ENCODE data around the gene DAPK3.
"Not testable (repeated sequence)": the region's sequence is repeated elsewhere in the genome, so short reads cannot be mapped to it uniquely, and the experiment has no call there.

The DAPK3 gene

DNA sequence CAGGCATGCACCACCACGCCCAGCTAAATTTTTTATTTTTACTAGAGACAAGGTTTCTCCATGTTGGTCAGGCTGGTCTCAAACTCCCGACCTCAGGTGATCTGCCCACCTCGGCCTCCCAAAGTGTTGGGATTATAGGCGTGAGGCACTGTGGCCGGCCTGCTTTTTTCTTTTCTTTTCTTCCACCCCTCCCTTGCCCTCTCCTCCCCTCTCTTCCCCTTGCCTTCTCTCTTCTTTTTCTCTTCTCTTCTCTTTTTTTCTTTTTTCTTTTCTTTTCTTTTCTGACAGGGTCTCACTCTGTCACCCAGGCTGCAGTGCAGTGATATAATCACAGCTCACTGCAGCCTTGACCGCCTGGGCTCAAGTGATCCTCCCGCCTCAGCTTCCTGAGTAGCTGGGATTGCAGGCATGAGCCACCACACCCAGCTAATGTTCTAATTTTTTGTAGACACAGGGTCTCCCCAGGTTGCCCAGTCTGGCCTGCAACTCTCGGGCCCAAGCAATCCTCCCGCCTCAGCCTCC is 18.1 kb downstream of the DAPK3 start:
- DNase-seq, result not testable (repeated sequence)

GRCh38 chr19:3950871-3951861 is 19.7 kb downstream of the DAPK3 start:
- DNase-seq, result no peak

DNA sequence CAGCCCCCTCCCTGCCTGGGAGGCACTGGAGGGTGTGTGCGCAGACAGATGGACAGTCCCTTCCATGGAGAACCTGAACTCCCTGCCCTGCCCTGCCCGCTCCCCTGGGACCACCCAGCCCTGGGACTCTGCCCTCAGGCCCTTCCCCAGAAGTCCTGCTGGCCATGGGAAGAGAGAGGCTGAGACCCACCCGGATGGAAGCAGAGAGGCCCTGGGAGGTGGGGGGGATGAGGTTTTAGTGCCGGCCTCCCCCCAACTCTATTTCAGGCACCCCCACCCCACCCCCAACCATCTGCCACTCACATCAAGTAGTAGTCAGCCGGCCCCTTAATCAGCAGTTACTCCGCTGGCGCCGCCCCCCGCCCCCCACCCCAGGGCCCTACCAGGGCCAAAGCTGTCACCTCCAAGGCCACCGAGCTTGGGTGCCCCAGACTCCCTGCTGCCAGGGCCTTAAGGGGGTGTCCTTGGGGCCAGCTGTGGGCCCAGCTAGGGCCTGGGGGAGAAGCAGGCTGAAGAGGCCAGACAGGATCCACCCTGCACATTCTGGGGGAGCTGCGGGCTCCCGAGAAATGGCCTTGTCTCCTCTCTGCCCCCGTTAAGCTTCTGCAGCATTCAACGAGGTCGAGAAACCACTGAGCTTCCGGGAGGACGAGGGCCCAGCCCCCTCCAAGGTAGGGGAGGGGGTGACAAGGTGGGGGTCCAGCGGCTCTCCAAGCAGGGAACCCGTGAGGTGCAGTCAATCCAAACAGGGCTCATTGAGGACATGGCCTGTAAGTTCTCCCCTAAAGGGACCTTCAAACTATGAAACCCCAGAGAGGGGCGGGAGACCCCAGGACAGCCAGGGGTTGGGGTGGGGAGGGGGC is 20.7 kb downstream of the DAPK3 start:
- DNase-seq, result no peak

DNA sequence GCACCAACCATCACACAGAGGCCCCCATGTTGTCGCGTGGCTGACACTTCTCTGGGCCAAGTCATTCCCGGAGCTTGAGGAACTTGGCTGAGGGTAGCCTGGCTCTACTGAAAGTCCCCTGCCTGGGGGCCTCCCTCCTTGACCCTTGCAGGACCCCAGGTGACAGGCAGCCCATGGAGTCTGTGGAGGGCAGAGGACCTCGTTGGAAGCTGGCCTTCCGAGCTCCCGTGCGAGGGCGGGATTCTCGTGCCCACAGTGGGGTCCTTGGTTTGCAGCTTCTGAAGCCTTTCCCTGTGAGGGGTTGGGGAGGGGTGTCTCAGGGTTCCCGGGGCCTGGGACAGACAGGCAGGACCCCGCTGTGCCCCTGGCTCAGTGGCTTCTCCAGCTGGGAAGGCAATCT is 21.6 kb downstream of the DAPK3 start:
- no peak for DNase-seq

- not testable (repeated sequence) for DNase-seq
These were observed 23.5 kb downstream of the DAPK3 start for GRCh38 chr19:3947316-3947933.

- DNase-seq, result no peak
These were observed 25.1 kb downstream of the DAPK3 start for GRCh38 chr19:3945838-3946237.

DNA sequence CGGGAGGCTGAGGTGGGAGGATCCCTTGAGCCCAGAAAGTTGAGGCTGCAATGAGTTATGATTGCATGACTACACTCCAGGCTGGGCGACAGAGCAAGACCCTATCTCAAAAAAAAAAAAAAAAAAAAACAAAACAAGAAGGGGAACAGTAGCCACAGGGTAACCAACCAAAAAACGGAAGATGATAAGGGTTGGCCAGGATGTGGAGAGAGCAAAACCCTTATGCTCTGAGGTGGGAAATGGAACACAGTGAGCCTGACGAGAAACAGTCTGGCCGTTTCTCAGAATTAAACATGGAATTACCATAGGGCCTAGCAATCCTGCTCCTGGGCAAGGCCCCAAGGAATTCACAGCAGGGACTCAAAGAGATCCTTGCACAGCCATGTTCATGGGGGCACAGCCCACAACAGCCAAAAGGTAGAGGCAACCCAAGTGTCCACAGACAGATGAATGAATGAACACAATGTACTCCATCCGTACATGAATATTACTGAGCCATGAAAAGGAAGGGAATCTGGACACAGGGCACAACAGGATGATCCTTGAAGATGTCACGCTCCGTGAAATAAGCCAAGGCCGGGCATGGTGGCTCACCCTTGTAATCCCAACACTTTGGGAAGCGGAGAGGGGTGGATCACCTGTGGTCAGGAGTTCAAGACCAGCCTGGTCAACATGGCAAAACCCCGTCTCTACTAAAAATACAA is 26.7 kb downstream of the DAPK3 start:
- no peak for DNase-seq

DNA sequence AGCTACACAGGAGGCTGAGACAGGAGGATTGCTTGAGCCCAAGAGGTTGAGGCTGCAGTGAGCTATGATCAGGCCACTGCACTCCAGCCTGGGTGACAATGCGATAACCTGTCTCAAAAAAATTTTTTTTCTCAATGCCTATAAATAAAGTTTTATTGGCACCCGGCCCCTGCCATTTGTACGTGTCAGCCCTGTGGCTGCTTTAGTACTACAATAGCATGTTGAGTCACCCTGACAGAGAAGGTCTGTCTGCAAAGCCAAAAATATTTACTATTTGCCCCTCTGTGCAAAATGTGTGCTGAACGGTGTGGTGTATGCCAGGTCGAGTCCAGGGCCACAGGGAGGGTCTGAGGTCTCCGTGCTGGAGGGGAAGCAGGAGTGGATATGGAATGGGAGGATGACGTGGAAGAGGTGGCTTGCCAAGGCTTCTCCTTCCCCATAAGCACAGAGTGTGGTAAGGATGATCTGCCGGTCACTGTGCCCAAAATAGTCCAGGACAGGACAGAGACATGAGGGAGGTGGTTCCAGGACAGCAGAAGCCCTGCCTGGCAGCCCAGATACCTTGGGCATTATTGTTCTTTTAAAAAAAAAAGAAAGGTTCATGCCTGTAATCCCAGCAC is 28.0 kb downstream of the DAPK3 start:
- DNase-seq, result no peak

GRCh38 chr19:3938300-3938950 is 32.5 kb downstream of the DAPK3 start:
- DNase-seq, result not testable (repeated sequence)

DNA sequence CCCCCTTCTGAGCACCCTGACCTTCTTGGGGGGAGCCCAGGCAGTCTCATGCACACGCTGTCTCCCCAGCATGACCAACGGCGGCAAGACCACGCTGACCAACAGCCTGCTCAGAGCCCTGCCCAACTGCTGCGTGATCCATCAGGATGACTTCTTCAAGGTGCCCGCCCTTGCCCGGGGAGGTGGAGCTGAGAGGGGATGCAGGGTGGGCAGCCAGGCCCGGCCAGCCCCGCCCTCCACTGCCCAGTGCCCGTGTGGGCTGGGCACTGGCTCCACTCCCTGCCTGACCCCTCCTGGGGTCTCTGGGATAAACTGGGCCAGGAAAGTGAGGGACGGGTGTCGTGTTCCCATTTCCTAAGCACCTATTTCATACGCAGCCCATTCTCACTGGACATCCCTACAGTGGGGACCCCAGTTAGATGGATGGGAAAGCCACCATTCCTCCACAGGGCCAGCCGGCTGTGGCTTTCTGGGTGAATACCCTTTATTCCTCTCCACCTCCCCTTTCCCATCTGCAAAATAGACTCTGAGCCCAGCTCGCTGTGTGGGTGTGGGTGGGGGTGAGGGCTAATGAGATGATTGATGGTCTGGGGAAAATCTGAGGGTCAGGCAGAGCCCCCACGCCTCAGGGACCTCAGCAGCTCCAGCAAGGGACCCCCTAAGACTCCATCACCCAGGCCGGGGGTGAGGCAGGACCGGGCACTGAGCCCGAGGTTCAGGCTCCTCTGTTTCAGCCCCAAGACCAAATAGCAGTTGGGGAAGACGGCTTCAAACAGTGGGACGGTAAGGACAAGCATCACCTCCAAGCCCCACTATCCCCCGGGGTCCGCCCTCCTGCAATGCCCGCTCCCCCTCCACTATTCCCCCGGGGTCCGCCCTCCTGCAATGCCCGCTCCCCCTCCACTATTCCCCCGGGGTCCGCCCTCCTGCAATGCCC is 34.1 kb downstream of the DAPK3 start:
- no peak for DNase-seq

- no peak for DNase-seq
These were observed 37.7 kb downstream of the DAPK3 start, which contains the start of gene NMRK2 for GRCh38 chr19:3932931-3933810. Gene NMRK2, plus strand, starts transcription at chr19:3933069. Its CDS starts 603 bp downstream, at chr19:3933672.

- DNase-seq, result no peak
These were observed 39.9 kb downstream of the DAPK3 start for GRCh38 chr19:3931041-3931440.

GRCh38 chr19:3923912-3924311 is 47.0 kb downstream of the DAPK3 start:
- no peak for DNase-seq

DNA sequence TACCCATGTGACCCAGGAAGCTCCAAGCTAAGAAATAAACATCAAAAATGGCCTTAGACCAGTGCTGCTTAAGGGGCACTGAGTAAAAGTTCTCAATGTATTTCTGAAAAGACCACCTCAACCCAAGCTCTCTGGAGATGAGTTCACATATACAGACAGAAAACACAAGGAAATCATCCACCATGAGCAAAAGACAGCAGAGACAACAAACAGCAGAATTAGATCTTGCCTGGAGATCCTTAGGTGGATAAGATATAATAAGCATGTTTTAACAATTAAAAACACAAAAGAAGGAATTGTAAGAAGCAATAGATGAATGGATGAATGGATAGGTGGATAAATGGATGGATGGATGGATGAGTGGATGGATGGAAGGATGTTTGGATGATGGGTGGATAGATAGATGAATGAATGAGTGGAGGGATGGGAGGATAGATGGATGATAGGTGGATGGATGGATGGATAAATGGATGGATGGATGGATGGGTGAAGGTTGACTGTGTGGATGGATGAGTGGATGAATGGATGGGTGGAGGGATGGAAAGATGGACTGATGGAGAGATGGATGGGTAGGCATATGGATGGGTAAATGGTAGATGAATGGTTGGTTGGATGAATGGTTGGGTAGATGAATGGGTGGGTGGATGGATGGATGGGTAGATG is 47.7 kb downstream of the DAPK3 start:
- no peak for DNase-seq

GRCh38 chr19:3919793-3920192 is 51.1 kb downstream of the DAPK3 start:
- DNase-seq, result no peak

GRCh38 chr19:3916033-3916432 is 54.9 kb downstream of the DAPK3 start:
- no peak for DNase-seq

GRCh38 chr19:3914199-3914598 is 56.7 kb downstream of the DAPK3 start:
- no peak for DNase-seq

GRCh38 chr19:3910105-3910504 is 60.8 kb downstream of the DAPK3 start:
- DNase-seq, result no peak
